HG03097 (cell line): ENCODE measurements around the gene CAV1.
"Not testable (repeated sequence)": the region's sequence is repeated elsewhere in the genome, so short reads cannot be mapped to it uniquely, and the experiment has no call there.

Experiments used
- ATAC-seq: cut with Tn5 transposase; IDR thresholded peaks from one replicate; pipeline ENCODE4 v1.9.1; 2021; ENCODE audit not compliant: unreplicated experiment, low FRiP score

Gene CAV1, protein sequence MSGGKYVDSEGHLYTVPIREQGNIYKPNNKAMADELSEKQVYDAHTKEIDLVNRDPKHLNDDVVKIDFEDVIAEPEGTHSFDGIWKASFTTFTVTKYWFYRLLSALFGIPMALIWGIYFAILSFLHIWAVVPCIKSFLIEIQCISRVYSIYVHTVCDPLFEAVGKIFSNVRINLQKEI

GRCh38 chr7:116524609-116525297 lies at the start of gene CAV1:
Gene CAV1 (plus strand): TSS chr7:116525036. CDS start chr7:116525063, 27 bp downstream.
- ATAC-seq, result no peak

GRCh38 chr7:116477625-116478024 lies 47.2 kb upstream of the CAV1 start:
- ATAC-seq, result no peak

- no peak for ATAC-seq
Measured at GRCh38 chr7:116478834-116479233, 46.0 kb upstream of the CAV1 start.

DNA sequence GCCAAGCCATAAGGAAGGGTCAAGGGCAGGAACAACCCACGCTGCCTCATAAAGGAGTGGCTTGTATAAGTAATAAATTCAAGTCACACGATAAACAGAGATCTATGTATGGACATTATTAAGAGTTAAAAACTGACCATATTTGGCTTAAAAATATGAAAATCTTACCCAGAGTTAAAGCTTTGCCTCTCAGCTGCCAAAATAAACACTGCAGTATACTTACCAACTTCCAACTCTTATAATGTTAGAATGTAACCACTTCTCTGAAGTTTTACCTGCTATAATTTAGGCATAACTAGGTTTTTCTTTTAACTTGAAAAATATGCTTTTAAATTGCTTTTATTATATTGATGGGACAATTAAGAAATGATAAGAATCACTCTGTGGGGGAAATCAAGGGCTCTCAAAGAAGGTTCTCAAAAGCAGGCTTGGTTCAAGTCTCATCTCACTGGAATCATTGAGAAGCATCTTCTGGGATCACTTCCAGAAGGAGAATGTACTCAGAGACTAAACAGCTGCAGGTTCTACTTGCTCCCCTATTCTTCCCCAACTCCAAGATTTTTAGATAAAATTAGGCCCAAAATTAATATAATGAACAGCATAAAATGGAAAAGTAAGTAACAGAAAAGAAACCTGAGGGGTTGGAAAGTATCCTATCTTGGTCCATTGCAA lies 41.4 kb upstream of the CAV1 start:
- ATAC-seq, result no peak

DNA sequence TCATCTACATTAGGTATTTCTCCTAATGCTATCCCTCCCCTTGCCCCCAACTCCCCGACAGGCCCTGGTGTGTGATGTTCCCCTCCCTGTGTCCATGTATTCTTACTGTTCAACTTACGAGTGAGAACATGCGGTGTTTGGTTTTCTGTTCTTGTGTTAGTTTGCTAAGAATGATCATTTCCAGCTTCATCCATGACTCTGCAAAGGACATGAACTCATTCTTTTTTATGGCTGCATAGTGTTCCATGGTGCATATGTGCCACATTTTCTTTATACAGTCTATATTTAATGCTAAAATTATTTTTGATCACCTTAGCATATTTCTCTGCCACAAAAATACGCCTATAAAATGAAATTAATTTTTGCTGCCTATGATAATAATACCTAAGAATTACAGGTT lies 40.4 kb upstream of the CAV1 start:
- ATAC-seq, result not testable (repeated sequence)

DNA sequence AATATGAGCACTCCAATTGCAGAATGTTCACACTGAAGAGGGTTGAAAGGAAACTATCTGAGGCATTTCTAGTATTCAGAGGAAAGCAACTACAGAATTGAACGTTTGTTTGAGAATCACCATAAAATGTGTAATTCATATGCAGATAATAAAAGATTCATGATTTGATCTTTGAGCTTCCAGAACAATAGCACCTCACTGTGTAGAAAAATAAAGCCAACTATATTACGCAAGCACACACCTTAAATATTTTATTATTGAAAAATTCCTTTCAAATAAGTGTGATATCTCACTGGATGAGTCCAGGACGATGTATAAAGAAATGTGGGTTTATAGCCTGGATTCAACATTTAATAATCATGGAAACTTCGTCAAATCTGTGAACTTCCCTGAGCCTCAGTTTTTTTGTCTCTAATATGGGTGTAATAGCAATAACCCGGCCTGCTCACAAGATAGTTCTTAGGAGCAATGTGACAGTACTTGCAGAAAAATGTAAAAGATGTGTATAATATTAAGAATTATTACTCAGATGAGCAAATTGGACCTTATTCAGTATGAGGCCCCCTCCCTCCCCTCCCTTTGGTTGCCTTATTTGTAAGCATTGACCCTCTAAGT lies 36.8 kb upstream of the CAV1 start:
- no peak for ATAC-seq

DNA sequence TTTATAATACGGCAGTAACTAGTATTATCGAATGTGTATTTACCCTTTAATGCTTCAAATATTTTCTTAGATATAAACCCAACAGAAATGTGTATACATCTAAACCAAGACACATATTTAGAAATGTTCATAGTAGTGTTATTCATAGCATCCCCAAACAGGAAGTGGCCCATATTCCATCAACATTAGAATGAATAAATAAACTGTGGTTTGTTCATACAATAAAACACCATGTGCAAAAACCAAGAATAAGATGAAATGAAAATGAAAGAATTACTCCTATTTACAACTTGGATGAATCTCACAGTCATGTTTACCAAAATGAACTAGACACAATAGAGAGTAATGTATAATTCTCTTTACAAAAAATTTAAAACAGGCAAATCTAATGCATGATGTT lies 34.5 kb upstream of the CAV1 start:
- ATAC-seq, result no peak

- ATAC-seq, result no peak
Measured at GRCh38 chr7:116491887-116492653, 32.8 kb upstream of the CAV1 start.

DNA sequence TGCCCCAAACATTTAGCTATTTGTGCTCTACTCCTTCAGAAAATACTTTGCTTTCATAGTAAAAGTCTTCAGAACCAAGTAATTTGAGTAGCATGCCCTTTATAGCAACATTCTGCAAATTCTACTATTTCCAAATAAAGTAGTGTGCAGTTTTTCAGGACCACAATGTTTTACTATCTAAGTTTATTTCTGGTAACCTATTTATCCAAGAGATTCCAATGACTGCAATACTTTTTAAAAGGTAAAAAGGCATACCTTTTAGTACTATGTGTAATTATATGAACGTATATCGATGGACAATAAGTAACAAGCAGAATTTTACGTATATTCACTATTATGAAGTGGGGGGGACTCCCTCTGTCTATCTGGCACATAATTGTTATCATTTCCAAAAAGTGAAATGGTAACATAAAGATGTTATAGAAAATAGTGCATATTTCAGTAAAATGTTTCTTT lies 32.2 kb upstream of the CAV1 start:
- no peak for ATAC-seq

DNA sequence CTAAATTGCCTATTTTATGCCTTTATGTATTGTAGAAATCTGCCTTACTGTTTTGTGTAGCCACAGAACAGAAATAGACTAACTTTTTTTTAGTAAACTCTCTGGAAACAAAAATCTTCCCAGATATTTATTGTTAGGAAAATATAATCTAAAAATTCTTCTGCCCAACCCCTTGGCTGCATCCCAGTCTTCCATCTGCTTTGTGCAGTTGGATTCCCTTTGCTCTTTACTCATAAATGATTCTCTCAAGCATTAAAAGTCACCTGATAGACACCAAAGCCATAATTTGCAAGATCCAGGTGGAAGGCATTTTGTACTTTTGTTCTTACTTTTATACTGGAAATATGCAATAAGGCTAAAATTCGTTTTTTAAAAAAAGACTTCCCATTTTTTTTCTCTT lies 31.4 kb upstream of the CAV1 start:
- no peak for ATAC-seq

GRCh38 chr7:116494472-116494871 lies 30.4 kb upstream of the CAV1 start:
- ATAC-seq, result no peak

- ATAC-seq, result no peak
Measured at GRCh38 chr7:116495736-116496135, 29.1 kb upstream of the CAV1 start.

DNA sequence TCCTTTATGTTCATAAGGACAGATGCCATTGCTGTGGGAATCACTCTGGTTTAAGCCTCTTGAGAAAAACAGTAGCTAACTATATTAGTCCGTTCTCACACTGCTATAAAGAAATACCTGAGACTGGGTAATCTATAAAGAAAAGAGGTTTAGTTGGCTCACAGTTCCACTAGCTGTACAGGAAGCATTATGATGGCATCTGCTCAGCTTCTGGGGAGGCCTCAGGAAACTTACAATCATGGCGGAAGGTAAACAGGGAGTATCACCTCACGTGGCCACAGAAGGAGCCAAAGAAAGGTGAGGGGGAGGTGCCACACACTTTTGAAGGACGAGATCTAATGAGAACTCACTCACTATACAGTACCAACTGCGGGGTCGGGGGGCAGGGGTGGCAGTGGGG lies 28.2 kb upstream of the CAV1 start:
- no peak for ATAC-seq

DNA sequence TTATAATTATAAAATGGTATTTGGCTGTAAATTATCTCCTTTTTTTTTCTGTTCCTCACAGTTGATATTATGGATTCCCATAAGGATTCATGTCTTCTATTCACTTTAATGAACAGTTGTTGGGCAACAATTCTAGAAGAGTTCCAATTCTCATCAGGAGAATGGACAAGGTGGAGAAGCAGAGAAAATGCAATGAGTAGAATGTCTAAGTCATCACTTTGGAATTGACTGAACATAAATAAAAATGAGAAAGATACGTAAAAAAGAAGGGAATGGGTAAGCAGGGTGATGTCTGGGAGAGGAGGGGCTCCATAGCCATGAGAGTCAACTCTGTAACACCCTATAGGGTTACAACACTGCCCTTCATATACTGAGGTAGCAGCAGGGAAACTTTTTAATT lies 27.1 kb upstream of the CAV1 start:
- no peak for ATAC-seq

- ATAC-seq, result no peak
Measured at GRCh38 chr7:116499168-116500077, 25.4 kb upstream of the CAV1 start, which contains the start of gene CAV2. Gene CAV2 (plus strand): TSS chr7:116499738. CDS start chr7:116499782, 44 bp downstream.

DNA sequence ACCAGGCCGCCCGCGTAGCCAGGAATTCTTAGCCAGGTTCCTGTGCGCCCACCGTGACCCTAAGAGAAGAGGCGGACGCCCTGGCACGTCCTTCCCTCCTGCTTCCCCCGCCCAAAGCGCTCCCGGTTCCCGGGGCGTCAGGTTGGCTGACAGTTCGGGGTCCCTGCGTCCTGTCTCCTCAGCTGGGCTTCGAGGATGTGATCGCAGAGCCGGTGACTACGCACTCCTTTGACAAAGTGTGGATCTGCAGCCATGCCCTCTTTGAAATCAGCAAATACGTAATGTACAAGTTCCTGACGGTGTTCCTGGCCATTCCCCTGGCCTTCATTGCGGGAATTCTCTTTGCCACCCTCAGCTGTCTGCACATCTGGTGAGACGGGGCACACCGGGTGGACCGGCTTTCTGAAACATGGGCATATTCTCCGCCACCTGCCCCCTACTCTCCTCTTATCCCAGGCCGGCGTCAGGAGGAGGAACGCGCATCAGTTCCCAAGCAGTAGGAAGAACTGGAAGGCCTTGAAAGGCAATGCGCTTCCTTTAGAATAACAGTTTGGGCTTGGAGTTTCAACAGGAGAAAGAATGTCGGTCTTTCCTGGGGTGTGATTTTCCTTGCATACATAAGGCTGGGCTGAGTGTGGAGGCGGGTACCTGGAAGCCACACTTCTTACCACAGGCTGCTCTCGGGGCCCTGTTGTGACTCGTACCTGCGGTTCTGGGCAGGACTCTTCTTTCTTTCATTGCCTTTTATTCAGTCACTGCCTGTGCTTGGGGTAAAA lies 24.6 kb upstream of the CAV1 start:
- ATAC-seq, result no peak

DNA sequence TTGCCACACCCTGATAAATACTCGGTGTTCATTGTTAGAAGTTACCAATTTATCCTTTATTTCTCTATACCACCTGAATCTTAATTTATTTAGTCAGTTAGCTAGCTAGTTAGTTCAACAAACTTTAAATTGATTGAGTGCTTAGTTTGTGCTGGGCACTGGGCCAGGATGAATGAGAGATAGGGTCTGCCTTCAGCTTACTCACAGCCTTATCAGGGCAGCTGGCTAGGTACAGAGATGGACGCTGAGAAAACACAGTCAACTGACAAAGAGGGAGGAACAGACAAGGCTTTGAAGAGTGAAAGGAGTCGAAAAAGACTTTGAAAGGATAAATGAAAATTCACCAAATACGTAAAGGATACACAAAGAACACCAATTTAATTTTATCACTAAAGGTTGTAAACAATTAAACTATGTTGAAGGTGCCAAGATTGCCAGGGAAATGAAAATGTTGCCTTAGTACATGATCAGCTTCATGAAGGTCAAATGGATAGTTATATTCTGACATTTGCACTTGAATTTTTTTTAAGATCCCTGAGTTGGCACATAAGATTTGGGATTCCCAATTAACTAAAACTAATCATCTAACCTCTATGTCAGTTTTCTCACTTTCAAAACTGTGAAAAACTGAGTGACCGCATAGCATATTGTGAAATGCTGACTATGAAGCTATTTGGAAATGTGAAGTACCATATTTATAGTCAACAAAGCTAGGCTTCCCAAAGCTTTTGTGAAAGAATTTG lies 23.2 kb upstream of the CAV1 start:
- ATAC-seq, result no peak
